K562 (cell line): ENCODE results near the gene PPM1F. TPM values are rescaled to one million over a fixed set of nuclear protein-coding genes. Genes with fewer than 3 reads are reported as not detected.

Source experiments
- ARHGAP35 ChIP-seq: fragments of 450-650 bp; IDR thresholded peaks from 2 replicates; pipeline ENCODE4 v1.6.1; 2018; ENCODE audit not compliant: partially characterized antibody
- CTCF ChIP-seq, 3 experiments: IDR thresholded peaks in 2 of 3; conservative IDR thresholded peaks in 1 of 3; 2 replicates each; pipeline ENCODE4 v1.5.1; 2011 to 2012; ENCODE audit warnings: low read length in 3 of 3, mild to moderate bottlenecking in 3 of 3, control low read depth in 2 of 3, improper control_type of control experiment in 1 of 3, inconsistent platforms in 1 of 3, low read depth in 1 of 3, mixed read lengths in 1 of 3, moderate library complexity in 1 of 3; ENCODE audit not compliant: insufficient read depth in 2 of 3
- MLX ChIP-seq, 2 experiments: fragments of 450-650 bp in 1 of 2; sonication (generic) in 1 of 2; formaldehyde crosslinking; conservative IDR thresholded peaks; 2 replicates each; pipeline versions ENCODE4 v1.4.0 to v1.8.1; 2020 to 2022; ENCODE audit warnings: mild to moderate bottlenecking in 1 of 2, missing genetic modification reagents in 1 of 2
- OTX1 ChIP-seq: fragments of 450-650 bp; formaldehyde crosslinking; IDR thresholded peaks from 2 replicates; pipeline ENCODE4 v1.4.0; 2022; ENCODE audit warnings: mild to moderate bottlenecking
- RB1 ChIP-seq: fragments of 450-650 bp; IDR thresholded peaks from 2 replicates; pipeline ENCODE4 v1.6.1; 2017; ENCODE audit warnings: low read depth, mild to moderate bottlenecking
- STAG1 ChIP-seq: sonication (generic); formaldehyde crosslinking; IDR thresholded peaks from 2 replicates; pipeline ENCODE4 v1.5.0; 2020; ENCODE audit warnings: missing genetic modification reagents, borderline replicate concordance
- SUPT5H ChIP-seq: fragments of 450-650 bp; IDR thresholded peaks from 2 replicates; pipeline ENCODE4 v1.6.1; 2016
- TAF15 ChIP-seq: fragments of 200-400 bp; formaldehyde crosslinking; IDR thresholded peaks from 2 replicates; pipeline ENCODE4 v1.6.1; 2017; ENCODE audit warnings: mild to moderate bottlenecking, low read depth, low read length, moderate library complexity
- TFAP4 ChIP-seq: sonication (generic); formaldehyde crosslinking; IDR thresholded peaks from 2 replicates; pipeline ENCODE4 v1.8.0; 2022; ENCODE audit warnings: missing genetic modification reagents, mild to moderate bottlenecking, moderate library complexity, borderline replicate concordance
- ZNF143 ChIP-seq: sonication (generic); formaldehyde crosslinking; IDR thresholded peaks from 2 replicates; pipeline ENCODE4 v1.9.0; 2022; ENCODE audit warnings: mild to moderate bottlenecking, missing genetic modification reagents
- polyA plus RNA-seq, 8 experiments: library from polyadenylated mRNA; depleted of rRNA in 4 of 8; stranded (reverse) in 5 of 8; unstranded in 3 of 8; fragments of >200 nt; fragmentation: Nextera tagmentation in 2 of 8; fragmentation: Illumina TruSeq in 1 of 8; extraction: Ambion mirVana in 2 of 8; extraction: Trizol in 1 of 8; gene quantifications; 2 replicates each; pipeline versions ENCODE4 v1.2.1 to v1.2.3, GENCODE V29; 2011 to 2014; ENCODE audit warnings: inconsistent platforms in 1 of 8, missing spikeins in 1 of 8
- total RNA-seq, 7 experiments: library from RNA; depleted of rRNA in 6 of 7; stranded (reverse); fragments of >200 nt in 6 of 7; fragmentation: Illumina TruSeq in 2 of 7; extraction: Trizol in 2 of 7; gene quantifications; 2 replicates each; pipeline versions ENCODE4 v1.2.1 to v1.2.3, GENCODE V29; 2011 to 2021; ENCODE audit warnings: low replicate concordance in 1 of 7

PPM1F gene
- total and polyA plus RNA-seq, 9 of the 15 experiments (the other 6 are each of a cell fraction or from before 2014, with no cell fraction given): 2.1 to 159 (median 64.0) TPM

GRCh38 chr22:21970037-21970799, 17.6 kb upstream of the PPM1F start (continued):
- peak; percentile 54; the same call in 1 of the 2 replicates for TF ChIP-seq TFAP4 (CRISPR knock-in tag)
- TF ChIP-seq ZNF143: 0 out of 2 replicates have a peak, but pooled peaks have one; percentile 10
- TF ChIP-seq MLX (CRISPR knock-in tag; conservative IDR thresholded peaks at IDR 0.05): peak in 1 of 2 experiments; percentile 68; a peak in 1 of 4 replicates
- TF ChIP-seq TAF15: peak; percentile 90; the same call in 1 of the 2 replicates
- TF ChIP-seq RB1: 0 out of 2 replicates have a peak, but pooled peaks have one; percentile 24
- TF ChIP-seq ARHGAP35: peak; percentile 56
- peak; percentile 73; the same call in 1 of the 2 replicates for TF ChIP-seq OTX1 (CRISPR knock-in tag)
- peak; percentile 73 for TF ChIP-seq SUPT5H
- TF ChIP-seq STAG1 (CRISPR knock-in tag): peak; percentile 21; the same call in 1 of the 2 replicates
- peak in 2 of 3 experiments; percentile 6 to 13; a peak in 1 of 6 replicates for TF ChIP-seq CTCF (IDR thresholded peaks at IDR 0.05 in 2 of 3, conservative IDR thresholded peaks at IDR 0.05 in 1 of 3; ENCODE audit: insufficient read depth in 2 of 3, low read depth in 1 of 3, low read length in 3 of 3)
